ENCODE measurements around the gene FAM168A. TPM values are rescaled to one million over a fixed set of nuclear protein-coding genes. Genes with fewer than 3 reads are reported as not detected.

The FAM168A gene
- total RNA-seq, 1 donor from 2014 or later, result 13.0 TPM

DNA sequence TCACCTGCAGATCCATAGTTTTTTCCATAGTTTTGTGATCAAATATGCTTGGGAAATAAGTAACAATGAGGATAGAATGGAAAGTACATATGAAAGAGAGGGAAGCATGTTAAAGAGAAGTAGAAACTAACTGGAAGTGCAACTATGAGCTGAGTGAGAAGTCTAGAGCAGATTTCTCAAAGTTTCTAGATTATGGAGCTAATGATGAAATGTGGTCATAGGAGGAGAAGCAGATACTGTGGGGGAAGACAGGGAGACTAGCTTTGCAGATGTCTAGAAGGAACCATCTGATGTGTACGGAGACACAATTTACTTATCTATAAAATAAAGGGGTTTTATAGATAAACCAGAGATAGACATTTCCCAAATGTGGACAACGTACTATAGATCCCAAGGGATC lies 184.7 kb downstream of the FAM168A start:
- Histone ChIP-seq H3K4me1 (ENCODE audit: control insufficient read depth in 3 of 3, insufficient read depth in 3 of 3, low read length in 3 of 3) (peaks cover 20 to 24% (median 23%) of the 10 kb centered on the region in 3 donors), H3K27me3 (ENCODE audit: control insufficient read depth in 3 of 3, insufficient read depth in 3 of 3, low read length in 3 of 3) (no peaks in the 10 kb centered on the region), H3K4me3 (ENCODE audit: low read length in 3 of 3) (no peak overlapping the region), H3K27ac (ENCODE audit: low read depth, low read length) (no peak overlapping the region), H3K9me3 (ENCODE audit: control insufficient read depth in 3 of 3, low read length in 3 of 3) (no peaks in the 10 kb centered on the region), H3K9ac (ENCODE audit: low read depth in 1 of 3, low read length in 3 of 3) (no peak overlapping the region), H3K36me3 (ENCODE audit: control insufficient read depth in 3 of 3, insufficient read depth in 3 of 3, low read length in 3 of 3) (peaks cover 10 to 18% (median 10%) of the 10 kb centered on the region in 3 donors)

DNA sequence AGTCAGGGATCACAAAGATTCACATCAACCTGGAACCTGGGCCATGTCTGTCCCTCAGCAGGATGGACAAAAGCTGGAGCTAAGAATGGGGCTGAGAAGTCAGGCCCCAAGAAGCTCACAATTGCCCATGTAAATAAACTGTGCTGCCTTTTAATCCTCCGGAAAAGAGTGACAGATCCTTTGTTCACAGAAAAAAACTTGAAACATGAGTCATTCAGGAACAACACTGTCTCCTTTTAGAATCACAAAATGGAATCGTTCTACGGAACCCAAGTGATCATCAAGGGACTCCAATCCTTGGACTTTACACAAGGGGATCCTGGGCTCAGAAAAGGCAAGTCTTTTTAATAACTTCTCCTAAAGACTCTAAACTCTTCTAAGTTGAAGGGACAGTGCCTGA lies 185.6 kb downstream of the FAM168A start:
- Histone ChIP-seq H3K9me3 (ENCODE audit: control insufficient read depth in 3 of 3, low read length in 3 of 3) (no peaks in the 10 kb centered on the region), H3K4me3 (ENCODE audit: low read length in 3 of 3) (no peak overlapping the region), H3K27me3 (ENCODE audit: control insufficient read depth in 3 of 3, insufficient read depth in 3 of 3, low read length in 3 of 3) (no peaks in the 10 kb centered on the region), H3K27ac (ENCODE audit: low read depth, low read length) (no peak overlapping the region), H3K9ac (ENCODE audit: low read depth in 1 of 3, low read length in 3 of 3) (no peak overlapping the region), H3K4me1 (ENCODE audit: control insufficient read depth in 3 of 3, insufficient read depth in 3 of 3, low read length in 3 of 3) (peaks cover 20 to 24% (median 23%) of the 10 kb centered on the region in 3 donors), H3K36me3 (ENCODE audit: control insufficient read depth in 3 of 3, insufficient read depth in 3 of 3, low read length in 3 of 3) (peaks cover 12 to 19% (median 13%) of the 10 kb centered on the region in 3 donors)

DNA sequence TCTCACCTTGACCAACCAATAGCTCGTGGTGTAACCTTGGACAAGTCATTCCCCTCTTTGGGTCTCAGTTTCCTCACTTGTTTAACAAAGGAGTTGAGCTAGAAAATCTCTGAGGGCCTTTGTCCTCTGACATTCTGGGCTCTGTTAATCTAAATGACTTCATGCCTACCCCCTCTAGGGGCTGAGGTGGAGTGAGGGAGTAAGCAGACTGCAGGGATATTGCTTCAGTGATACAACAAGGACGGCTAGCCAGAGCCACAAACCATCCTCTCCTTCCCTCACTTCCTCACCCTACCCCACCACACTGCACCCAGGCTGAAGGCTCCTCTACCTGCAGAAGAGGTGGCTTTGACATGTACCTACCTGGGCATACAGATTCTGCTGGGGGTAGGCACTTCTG lies 186.9 kb downstream of the FAM168A start:
- H3K27me3 ChIP-seq (ENCODE audit: control insufficient read depth in 3 of 3, insufficient read depth in 3 of 3, low read length in 3 of 3), result no peaks in the 10 kb centered on the region
- peaks cover 14 to 24% (median 17%) of the 10 kb centered on the region in 3 donors for H3K36me3 ChIP-seq (ENCODE audit: control insufficient read depth in 3 of 3, insufficient read depth in 3 of 3, low read length in 3 of 3)
- no peak overlapping the region for H3K4me3 ChIP-seq (ENCODE audit: low read length in 3 of 3)
- no peak overlapping the region for H3K9ac ChIP-seq (ENCODE audit: low read depth in 1 of 3, low read length in 3 of 3)
- no peaks in the 10 kb centered on the region for H3K9me3 ChIP-seq (ENCODE audit: control insufficient read depth in 3 of 3, low read length in 3 of 3)
- no peak overlapping the region for H3K27ac ChIP-seq (ENCODE audit: low read depth, low read length)
- H3K4me1 ChIP-seq (ENCODE audit: control insufficient read depth in 3 of 3, insufficient read depth in 3 of 3, low read length in 3 of 3), result peaks cover 17 to 20% (median 19%) of the 10 kb centered on the region in 3 donors

GRCh38 chr11:73410627-73411026 lies 187.3 kb downstream of the FAM168A start:
- H3K4me1 ChIP-seq (ENCODE audit: control insufficient read depth in 3 of 3, insufficient read depth in 3 of 3, low read length in 3 of 3), result peaks cover 15 to 18% (median 16%) of the 10 kb centered on the region in 3 donors
- no peak overlapping the region for H3K27ac ChIP-seq (ENCODE audit: low read depth, low read length)
- no peaks in the 10 kb centered on the region for H3K27me3 ChIP-seq (ENCODE audit: control insufficient read depth in 3 of 3, insufficient read depth in 3 of 3, low read length in 3 of 3)
- H3K4me3 ChIP-seq (ENCODE audit: low read length in 3 of 3), result no peak overlapping the region
- H3K36me3 ChIP-seq (ENCODE audit: control insufficient read depth in 3 of 3, insufficient read depth in 3 of 3, low read length in 3 of 3), result peaks cover 16 to 26% (median 17%) of the 10 kb centered on the region in 3 donors
- no peak overlapping the region for H3K9ac ChIP-seq (ENCODE audit: low read depth in 1 of 3, low read length in 3 of 3)
- H3K9me3 ChIP-seq (ENCODE audit: control insufficient read depth in 3 of 3, low read length in 3 of 3), result no peaks in the 10 kb centered on the region

DNA sequence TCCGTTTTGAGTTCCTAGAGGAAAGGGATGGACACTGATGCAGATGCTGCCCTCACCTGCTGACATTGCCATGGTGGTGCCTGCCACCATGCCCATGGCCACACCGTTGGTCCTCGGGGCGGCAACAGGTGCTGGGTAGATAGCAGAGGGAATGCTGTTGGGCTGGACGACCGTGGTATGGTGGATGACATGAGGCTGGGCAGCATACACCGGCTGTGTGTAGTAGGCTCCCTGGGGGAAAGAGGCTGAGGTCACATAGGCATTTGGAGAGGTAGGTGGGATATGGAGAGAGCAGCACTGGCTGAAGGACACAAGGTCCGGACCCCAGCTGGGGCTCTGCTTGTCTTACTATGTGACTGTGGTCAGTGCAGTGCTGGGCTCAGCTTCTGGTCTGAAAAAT lies 188.5 kb downstream of the FAM168A start:
- Histone ChIP-seq H3K27me3 (ENCODE audit: control insufficient read depth in 3 of 3, insufficient read depth in 3 of 3, low read length in 3 of 3) (no peaks in the 10 kb centered on the region), H3K36me3 (ENCODE audit: control insufficient read depth in 3 of 3, insufficient read depth in 3 of 3, low read length in 3 of 3) (peaks cover 17 to 30% (median 24%) of the 10 kb centered on the region in 3 donors), H3K4me3 (ENCODE audit: low read length in 3 of 3) (no peak overlapping the region), H3K9me3 (ENCODE audit: control insufficient read depth in 3 of 3, low read length in 3 of 3) (no peaks in the 10 kb centered on the region), H3K27ac (ENCODE audit: low read depth, low read length) (no peak overlapping the region), H3K4me1 (ENCODE audit: control insufficient read depth in 3 of 3, insufficient read depth in 3 of 3, low read length in 3 of 3) (peaks cover 3 to 10% (median 7%) of the 10 kb centered on the region in 3 donors), H3K9ac (ENCODE audit: low read depth in 1 of 3, low read length in 3 of 3) (no peak overlapping the region)

- H3K9me3 ChIP-seq (ENCODE audit: control insufficient read depth in 3 of 3, low read length in 3 of 3), result no peaks in the 10 kb centered on the region
- H3K27ac ChIP-seq (ENCODE audit: low read depth, low read length), result no peak overlapping the region
- H3K27me3 ChIP-seq (ENCODE audit: control insufficient read depth in 3 of 3, insufficient read depth in 3 of 3, low read length in 3 of 3), result no peaks in the 10 kb centered on the region
- H3K9ac ChIP-seq (ENCODE audit: low read depth in 1 of 3, low read length in 3 of 3), result no peak overlapping the region
- H3K4me3 ChIP-seq (ENCODE audit: low read length in 3 of 3), result no peak overlapping the region
- peaks cover 19 to 37% (median 24%) of the 10 kb centered on the region in 3 donors for H3K36me3 ChIP-seq (ENCODE audit: control insufficient read depth in 3 of 3, insufficient read depth in 3 of 3, low read length in 3 of 3)
- peaks cover 0 to 10% (median 4%) of the 10 kb centered on the region in 3 donors for H3K4me1 ChIP-seq (ENCODE audit: control insufficient read depth in 3 of 3, insufficient read depth in 3 of 3, low read length in 3 of 3)
Observed at GRCh38 chr11:73406619-73407018, 191.3 kb downstream of the FAM168A start.

- Histone ChIP-seq H3K4me3 (ENCODE audit: low read length in 3 of 3) (no peak overlapping the region), H3K9me3 (ENCODE audit: control insufficient read depth in 3 of 3, low read length in 3 of 3) (no peaks in the 10 kb centered on the region), H3K9ac (ENCODE audit: low read depth in 1 of 3, low read length in 3 of 3) (no peak overlapping the region), H3K27ac (ENCODE audit: low read depth, low read length) (no peak overlapping the region), H3K27me3 (ENCODE audit: control insufficient read depth in 3 of 3, insufficient read depth in 3 of 3, low read length in 3 of 3) (no peaks in the 10 kb centered on the region), H3K4me1 (ENCODE audit: control insufficient read depth in 3 of 3, insufficient read depth in 3 of 3, low read length in 3 of 3) (peaks cover 0 to 10% (median 4%) of the 10 kb centered on the region in 3 donors), H3K36me3 (ENCODE audit: control insufficient read depth in 3 of 3, insufficient read depth in 3 of 3, low read length in 3 of 3) (peaks cover 19 to 36% (median 24%) of the 10 kb centered on the region in 3 donors)
Observed at GRCh38 chr11:73406131-73406530, 191.8 kb downstream of the FAM168A start.

DNA sequence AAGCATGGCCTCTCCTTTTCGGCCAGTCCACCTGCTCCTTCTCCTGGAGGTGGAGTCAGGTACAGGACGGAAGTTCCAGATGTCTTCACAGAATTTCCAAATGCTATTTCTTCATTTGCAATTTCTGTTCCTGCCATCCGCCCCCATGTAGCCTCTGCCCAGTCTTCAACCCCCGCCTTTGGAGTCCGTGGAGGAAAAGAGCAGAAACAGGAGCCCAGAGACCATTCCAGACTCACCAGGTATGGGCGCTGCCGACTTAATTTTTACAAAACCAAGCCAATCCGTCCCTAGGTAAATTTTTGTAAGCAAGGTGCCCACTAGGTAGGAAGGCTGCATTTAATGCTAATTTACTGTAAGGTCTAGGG lies 192.8 kb downstream of the FAM168A start:
- Histone ChIP-seq H3K36me3 (ENCODE audit: control insufficient read depth in 3 of 3, insufficient read depth in 3 of 3, low read length in 3 of 3) (peaks cover 17 to 31% (median 24%) of the 10 kb centered on the region in 3 donors), H3K4me1 (ENCODE audit: control insufficient read depth in 3 of 3, insufficient read depth in 3 of 3, low read length in 3 of 3) (peaks cover 0 to 10% (median 4%) of the 10 kb centered on the region in 3 donors), H3K9me3 (ENCODE audit: control insufficient read depth in 3 of 3, low read length in 3 of 3) (no peaks in the 10 kb centered on the region), H3K4me3 (ENCODE audit: low read length in 3 of 3) (no peak overlapping the region), H3K9ac (ENCODE audit: low read depth in 1 of 3, low read length in 3 of 3) (no peak overlapping the region), H3K27me3 (ENCODE audit: control insufficient read depth in 3 of 3, insufficient read depth in 3 of 3, low read length in 3 of 3) (no peaks in the 10 kb centered on the region), H3K27ac (ENCODE audit: low read depth, low read length) (no peak overlapping the region)

DNA sequence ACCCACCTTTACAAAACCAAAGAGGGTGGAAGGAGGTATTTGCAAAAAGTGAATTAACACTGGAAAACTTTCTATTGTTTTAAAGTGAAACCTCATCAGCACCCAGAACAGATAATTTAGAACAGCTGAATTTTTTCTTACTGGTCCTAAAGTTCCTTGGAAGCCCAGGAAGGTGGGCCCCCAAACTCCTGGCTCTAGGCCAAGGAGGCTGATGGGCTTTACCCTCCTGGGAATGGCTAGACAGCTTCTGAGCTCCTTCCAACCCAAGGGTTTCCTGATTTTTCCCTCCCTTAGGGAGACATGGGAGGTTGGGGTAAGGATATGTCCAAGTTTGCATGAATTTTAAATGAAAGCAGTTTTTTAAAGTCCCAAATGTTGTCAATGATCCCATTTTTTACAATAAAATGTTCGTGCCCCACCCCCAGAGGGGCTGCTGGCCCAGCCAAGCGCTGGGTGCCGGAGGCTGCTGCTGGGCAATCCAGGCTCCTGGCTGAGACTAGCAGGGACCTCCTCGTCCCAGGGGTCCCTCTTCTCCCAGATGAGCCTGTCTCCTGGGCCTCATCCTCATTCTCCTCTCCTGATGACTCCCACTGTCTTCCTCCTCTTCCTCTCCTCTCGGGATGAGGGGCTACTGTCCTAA lies 193.3 kb downstream of the FAM168A start:
- no peaks in the 10 kb centered on the region for H3K9me3 ChIP-seq (ENCODE audit: control insufficient read depth in 3 of 3, low read length in 3 of 3)
- H3K36me3 ChIP-seq (ENCODE audit: control insufficient read depth in 3 of 3, insufficient read depth in 3 of 3, low read length in 3 of 3), result peaks cover 17 to 31% (median 24%) of the 10 kb centered on the region in 3 donors
- no peak overlapping the region for H3K4me3 ChIP-seq (ENCODE audit: low read length in 3 of 3)
- peaks cover 0 to 10% (median 4%) of the 10 kb centered on the region in 3 donors for H3K4me1 ChIP-seq (ENCODE audit: control insufficient read depth in 3 of 3, insufficient read depth in 3 of 3, low read length in 3 of 3)
- no peaks in the 10 kb centered on the region for H3K27me3 ChIP-seq (ENCODE audit: control insufficient read depth in 3 of 3, insufficient read depth in 3 of 3, low read length in 3 of 3)
- H3K9ac ChIP-seq (ENCODE audit: low read depth in 1 of 3, low read length in 3 of 3), result no peak overlapping the region
- H3K27ac ChIP-seq (ENCODE audit: low read depth, low read length), result no peak overlapping the region

DNA sequence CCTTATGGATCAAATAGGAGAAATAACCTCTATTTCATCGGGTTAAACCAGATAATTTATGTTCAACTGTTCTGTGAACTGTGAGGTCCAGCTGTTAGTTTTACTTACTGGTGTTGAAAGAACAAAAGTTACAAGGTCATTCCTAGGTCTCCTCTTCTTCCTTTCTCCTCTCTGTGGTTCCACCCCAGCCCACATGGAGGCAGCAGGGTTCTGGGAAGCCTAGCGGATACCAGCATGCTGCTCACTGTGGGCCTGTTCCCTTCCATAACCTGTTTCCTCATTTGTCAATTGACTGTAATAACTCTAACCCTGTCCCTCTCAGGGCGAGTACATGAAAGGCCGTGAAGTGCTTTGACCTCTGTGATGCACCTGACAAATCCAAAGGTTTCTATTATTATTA lies 193.9 kb downstream of the FAM168A start:
- Histone ChIP-seq H3K4me3 (ENCODE audit: low read length in 3 of 3) (no peak overlapping the region), H3K9ac (ENCODE audit: low read depth in 1 of 3, low read length in 3 of 3) (no peak overlapping the region), H3K4me1 (ENCODE audit: control insufficient read depth in 3 of 3, insufficient read depth in 3 of 3, low read length in 3 of 3) (peaks cover 5 to 12% (median 5%) of the 10 kb centered on the region in 3 donors), H3K9me3 (ENCODE audit: control insufficient read depth in 3 of 3, low read length in 3 of 3) (no peaks in the 10 kb centered on the region), H3K36me3 (ENCODE audit: control insufficient read depth in 3 of 3, insufficient read depth in 3 of 3, low read length in 3 of 3) (peaks cover 11 to 25% (median 18%) of the 10 kb centered on the region in 3 donors), H3K27me3 (ENCODE audit: control insufficient read depth in 3 of 3, insufficient read depth in 3 of 3, low read length in 3 of 3) (no peaks in the 10 kb centered on the region), H3K27ac (ENCODE audit: low read depth, low read length) (peak overlapping the region; percentile 47)
